Measurements from ENCODE around the gene POLR1A. TPM values are rescaled to one million over a fixed set of nuclear protein-coding genes. Genes with fewer than 3 reads are reported as not detected.

POLR1A gene
- total and polyA plus RNA-seq, 2 of the 8 experiments (the other 6 are each of a cell fraction or from before 2014, with no cell fraction given): 8.9 to 58.1 TPM

- H3K4me2 ChIP-seq (ENCODE audit: insufficient read depth in 1 of 2, low read depth in 2 of 2, low read length in 2 of 2): no peak overlapping the region
- H2AK5ac ChIP-seq (ENCODE audit: low read depth, low read length): no peak overlapping the region
- no peak overlapping the region for H3K9ac ChIP-seq (replicated peaks in 1 of 4; ENCODE audit: extremely low read depth in 1 of 4, low read depth in 3 of 4, low read length in 3 of 4)
- no peak overlapping the region for H2BK5ac ChIP-seq (ENCODE audit: low read depth, low read length)
- H3K4me1 ChIP-seq (replicated peaks in 1 of 4; ENCODE audit: control insufficient read depth in 3 of 4, insufficient read depth in 4 of 4, low read length in 3 of 4): no peaks in the 10 kb centered on the region
- H2BK12ac ChIP-seq (ENCODE audit: low read depth, low read length): no peak overlapping the region
- no peak overlapping the region for H4K5ac ChIP-seq (ENCODE audit: insufficient read length, low read depth, low read length)
- no peak for DNase-seq (ENCODE audit: low read depth in 1 of 2, low spot score in 2 of 2)
- H3K56ac ChIP-seq (replicated peaks; ENCODE audit: insufficient read length, low read depth, low read length): no peak overlapping the region
- H3K27ac ChIP-seq (ENCODE audit: low read depth, low read length): no peak overlapping the region
- no peaks in the 10 kb centered on the region for H3K79me1 ChIP-seq (ENCODE audit: low read depth, low read length)
- ChIA-PET CTCF (ENCODE audit: partially characterized antibody) (no interaction called here), POLR2A (ENCODE audit: partially characterized antibody) (no interaction called here)
- H2AFZ ChIP-seq (ENCODE audit: low read length): no peak overlapping the region
- H3K23me2 ChIP-seq (ENCODE audit: low read depth, low read length): no peaks in the 10 kb centered on the region
- no peak overlapping the region for H2BK120ac ChIP-seq (replicated peaks; ENCODE audit: low read depth, low read length)
- FAIRE-seq: no peak
- no peak overlapping the region for H4K8ac ChIP-seq (ENCODE audit: extremely low read depth, insufficient read depth, low read length)
- H3K14ac ChIP-seq (ENCODE audit: insufficient read length): no peak overlapping the region
- H3K79me2 ChIP-seq (ENCODE audit: control insufficient read depth in 1 of 2, insufficient read depth in 2 of 2, low read length in 2 of 2): no peaks in the 10 kb centered on the region
- H3K36me3 ChIP-seq (ENCODE audit: control insufficient read depth in 2 of 4, insufficient read depth in 4 of 4, low read length in 3 of 4): no peaks in the 10 kb centered on the region
- H3K4me3 ChIP-seq (ENCODE audit: extremely low read depth in 1 of 4, insufficient read depth in 2 of 4, low read depth in 3 of 4, low read length in 4 of 4): no peak overlapping the region
- no peak overlapping the region for H3K18ac ChIP-seq (ENCODE audit: extremely low read depth, low read length)
- 95% methylated on average over 4 of the region's 4 CpGs; no CpG with 5 or more reads in 1 of the 2 experiments for WGBS, 2 experiments (ENCODE audit: extremely low coverage in 1 of 2, insufficient coverage in 1 of 2, insufficient read length in 1 of 2, insufficient replicate concordance in 2 of 2, low coverage in 1 of 2, low lambda C conversion rate in 2 of 2, missing lambda C conversion rate in 1 of 2)
- H4K91ac ChIP-seq (replicated peaks; ENCODE audit: insufficient read length, low read length): no peak overlapping the region
- no peaks in the 10 kb centered on the region for H4K20me1 ChIP-seq (replicated peaks in 1 of 2; ENCODE audit: control insufficient read depth in 1 of 2, insufficient read depth in 2 of 2, low read length in 2 of 2)
- no peak overlapping the region for H3K23ac ChIP-seq (ENCODE audit: insufficient read length)
- H3K4ac ChIP-seq (replicated peaks; ENCODE audit: insufficient read length, low read depth, low read length): no peak overlapping the region
- H3K9me3 ChIP-seq (ENCODE audit: insufficient read depth in 2 of 2, low read depth in 1 of 2, low read length in 1 of 2): peaks cover 3% of the 10 kb centered on the region in 2 experiments; a peak in 1 of 4 replicates
- H2BK15ac ChIP-seq (ENCODE audit: low read length): no peak overlapping the region
- no peak overlapping the region for H2BK20ac ChIP-seq (ENCODE audit: low read length)
- H3K27me3 ChIP-seq (replicated peaks in 1 of 4; ENCODE audit: control insufficient read depth in 3 of 4, extremely low read depth in 1 of 4, insufficient read depth in 3 of 4, low read length in 3 of 4): no peaks in the 10 kb centered on the region
- TF ChIP-seq CHD1 (IDR thresholded peaks at IDR 0.05; ENCODE audit: low read depth, low read length): no peak
Measured at GRCh38 chr2:85975581-85975980, 130.1 kb downstream of the POLR1A start.

Data from H1 (cell line).